Body of pancreas (tissue), 4 donors: ENCODE results near the gene SECTM1.

Source experiments
- CTCF ChIP-seq, 7 experiments: fragments of 450-650 bp in 4 of 7; fragments of 200-600 bp in 3 of 7; sonication (generic) in 3 of 7; IDR thresholded peaks; one replicate each; pipeline ENCODE4 v1.5.1; 2016 to 2019; ENCODE audit warnings: antibody characterized with exemption in 7 of 7
- POLR2A ChIP-seq, 3 donors: fragments of 450-650 bp; IDR thresholded peaks; one replicate each; pipeline ENCODE4 v1.6.1; 2016; ENCODE audit warnings: antibody characterized with exemption in 3 of 3, mild to moderate bottlenecking in 2 of 3

DNA sequence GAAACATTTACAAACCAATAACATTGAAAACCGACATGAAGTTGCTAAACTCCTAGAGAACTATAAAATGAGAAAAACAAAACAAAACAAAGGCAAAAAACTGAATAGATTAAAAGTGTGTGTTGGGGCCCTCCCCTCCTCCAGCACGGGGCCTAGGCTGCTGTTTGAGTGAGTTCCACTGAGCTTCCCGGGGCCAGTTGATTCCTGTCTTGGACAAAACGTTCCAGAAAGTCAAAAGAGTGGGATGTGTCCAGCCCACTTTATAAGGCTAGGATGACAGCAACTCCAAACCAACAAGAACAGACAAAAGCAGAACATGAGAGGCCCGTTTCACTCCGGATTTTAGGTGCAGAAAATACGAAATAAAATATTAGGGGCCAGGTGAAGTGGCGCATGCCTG, 48.4 kb downstream of the SECTM1 start:
- TF ChIP-seq POLR2A (IDR thresholded peaks at IDR 0.05): no peak
- TF ChIP-seq CTCF (IDR thresholded peaks at IDR 0.05): no peak
